GM23338 (cell line): ENCODE data around the gene IFITM1.

Experiments
- CREB1 ChIP-seq: fragments of 250-450 bp; sonication (Bioruptor Pico); IDR thresholded peaks from 2 replicates; pipeline ENCODE4 v1.5.0; 2020; ENCODE audit warnings: low read depth, mild to moderate bottlenecking, moderate library complexity
- CTCF ChIP-seq, 2 experiments: fragments of 200-600 bp in 1 of 2; sonication (generic) in 1 of 2; conservative IDR thresholded peaks; 2 replicates each; pipeline versions ENCODE4 v1.5.1 to v1.6.1; 2016 to 2017; ENCODE audit warnings: antibody characterized with exemption in 2 of 2, low read depth in 2 of 2, mild to moderate bottlenecking in 2 of 2, moderate library complexity in 1 of 2
- EZH2 ChIP-seq: fragments of 200-600 bp; sonication (generic); IDR thresholded peaks from one replicate; pipeline ENCODE4 v1.8.0; 2017; ENCODE audit warnings: antibody characterized with exemption, mild to moderate bottlenecking, low read depth; ENCODE audit not compliant: unreplicated experiment
- EZH2phosphoT487 ChIP-seq: fragments of 200-600 bp; sonication (generic); IDR thresholded peaks from one replicate; pipeline ENCODE4 v1.8.1; 2018; ENCODE audit warnings: antibody characterized with exemption; ENCODE audit not compliant: unreplicated experiment
- JUNB ChIP-seq: IDR thresholded peaks from one replicate; pipeline ENCODE4 v1.6.1; 2016; ENCODE audit warnings: antibody characterized with exemption; ENCODE audit not compliant: unreplicated experiment
- NANOG ChIP-seq: IDR thresholded peaks from 2 replicates; pipeline ENCODE4 v1.6.1; 2016; ENCODE audit warnings: antibody characterized with exemption, borderline replicate concordance
- POLR2AphosphoS5 ChIP-seq: IDR thresholded peaks from 2 replicates; pipeline ENCODE4 v1.6.1; 2016; ENCODE audit warnings: antibody characterized with exemption, low read depth
- STAT1 ChIP-seq: IDR thresholded peaks from one replicate; pipeline ENCODE4 v1.6.1; 2016; ENCODE audit warnings: antibody characterized with exemption; ENCODE audit not compliant: unreplicated experiment
- ZNF331 ChIP-seq: fragments of 250-450 bp; sonication (Bioruptor Pico); IDR thresholded peaks from 2 replicates; pipeline ENCODE4 v1.5.0; 2020; ENCODE audit warnings: low read depth, mild to moderate bottlenecking, moderate library complexity
- TF ChIP-seq, protein P1 (sequence below): IDR thresholded peaks from one replicate; pipeline ENCODE4 v1.6.1; 2018; ENCODE audit warnings: antibody characterized with exemption; ENCODE audit not compliant: unreplicated experiment
- TF ChIP-seq, protein P2 (sequence below): fragments of 250-450 bp; sonication (Bioruptor Pico); IDR thresholded peaks from 2 replicates; pipeline ENCODE4 v1.5.0; 2020; ENCODE audit warnings: mild to moderate bottlenecking, moderate library complexity

DNA sequence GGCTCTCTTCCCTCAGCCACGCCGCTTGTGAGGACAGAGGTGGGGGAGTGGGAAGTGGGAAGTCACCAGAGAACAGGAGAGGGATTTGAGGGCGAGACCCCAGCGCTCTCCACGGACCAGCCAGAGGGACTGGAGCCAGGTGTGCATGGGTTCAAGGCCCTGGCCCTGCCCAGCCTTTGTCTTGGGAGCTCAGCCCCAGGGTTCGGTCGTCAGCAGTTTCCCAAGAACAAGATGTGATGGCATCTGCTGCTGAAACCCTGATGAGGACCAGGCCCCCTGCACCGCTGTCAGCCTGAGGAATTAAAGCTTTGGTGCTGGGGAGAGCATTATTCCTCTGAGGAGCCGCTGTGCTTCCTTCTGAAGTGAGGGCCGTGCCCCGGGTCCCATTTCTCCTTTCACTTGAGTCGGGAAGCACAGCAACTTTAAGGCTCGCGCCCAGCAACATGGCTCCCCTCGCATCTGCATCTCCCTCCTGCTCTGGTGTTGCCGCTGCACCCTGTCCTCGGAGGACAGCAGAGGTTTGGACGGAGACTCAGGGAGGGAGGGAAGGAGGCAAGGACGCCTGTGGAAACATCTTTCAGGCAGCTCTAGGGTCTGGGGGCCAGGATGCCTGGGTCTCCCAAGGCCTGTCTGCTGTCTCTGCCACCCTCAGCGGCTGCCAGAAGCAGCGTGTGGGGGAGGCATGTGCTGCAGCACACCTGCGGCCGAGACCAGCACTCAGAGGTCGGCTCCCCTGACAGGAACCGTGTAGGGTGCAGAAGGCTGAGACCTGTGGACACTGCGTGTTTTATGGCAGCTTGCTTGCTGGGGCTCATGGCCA lies 18.3 kb upstream of the IFITM1 start:
- no peak for TF ChIP-seq CTCF (conservative IDR thresholded peaks at IDR 0.05; ENCODE audit: low read depth in 2 of 2)
- TF ChIP-seq POLR2AphosphoS5, result no peak
- TF ChIP-seq STAT1, result no peak
- no peak for TF ChIP-seq EZH2
- TF ChIP-seq, protein P1, sequence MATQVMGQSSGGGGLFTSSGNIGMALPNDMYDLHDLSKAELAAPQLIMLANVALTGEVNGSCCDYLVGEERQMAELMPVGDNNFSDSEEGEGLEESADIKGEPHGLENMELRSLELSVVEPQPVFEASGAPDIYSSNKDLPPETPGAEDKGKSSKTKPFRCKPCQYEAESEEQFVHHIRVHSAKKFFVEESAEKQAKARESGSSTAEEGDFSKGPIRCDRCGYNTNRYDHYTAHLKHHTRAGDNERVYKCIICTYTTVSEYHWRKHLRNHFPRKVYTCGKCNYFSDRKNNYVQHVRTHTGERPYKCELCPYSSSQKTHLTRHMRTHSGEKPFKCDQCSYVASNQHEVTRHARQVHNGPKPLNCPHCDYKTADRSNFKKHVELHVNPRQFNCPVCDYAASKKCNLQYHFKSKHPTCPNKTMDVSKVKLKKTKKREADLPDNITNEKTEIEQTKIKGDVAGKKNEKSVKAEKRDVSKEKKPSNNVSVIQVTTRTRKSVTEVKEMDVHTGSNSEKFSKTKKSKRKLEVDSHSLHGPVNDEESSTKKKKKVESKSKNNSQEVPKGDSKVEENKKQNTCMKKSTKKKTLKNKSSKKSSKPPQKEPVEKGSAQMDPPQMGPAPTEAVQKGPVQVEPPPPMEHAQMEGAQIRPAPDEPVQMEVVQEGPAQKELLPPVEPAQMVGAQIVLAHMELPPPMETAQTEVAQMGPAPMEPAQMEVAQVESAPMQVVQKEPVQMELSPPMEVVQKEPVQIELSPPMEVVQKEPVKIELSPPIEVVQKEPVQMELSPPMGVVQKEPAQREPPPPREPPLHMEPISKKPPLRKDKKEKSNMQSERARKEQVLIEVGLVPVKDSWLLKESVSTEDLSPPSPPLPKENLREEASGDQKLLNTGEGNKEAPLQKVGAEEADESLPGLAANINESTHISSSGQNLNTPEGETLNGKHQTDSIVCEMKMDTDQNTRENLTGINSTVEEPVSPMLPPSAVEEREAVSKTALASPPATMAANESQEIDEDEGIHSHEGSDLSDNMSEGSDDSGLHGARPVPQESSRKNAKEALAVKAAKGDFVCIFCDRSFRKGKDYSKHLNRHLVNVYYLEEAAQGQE, result no peak
- TF ChIP-seq, protein P2, sequence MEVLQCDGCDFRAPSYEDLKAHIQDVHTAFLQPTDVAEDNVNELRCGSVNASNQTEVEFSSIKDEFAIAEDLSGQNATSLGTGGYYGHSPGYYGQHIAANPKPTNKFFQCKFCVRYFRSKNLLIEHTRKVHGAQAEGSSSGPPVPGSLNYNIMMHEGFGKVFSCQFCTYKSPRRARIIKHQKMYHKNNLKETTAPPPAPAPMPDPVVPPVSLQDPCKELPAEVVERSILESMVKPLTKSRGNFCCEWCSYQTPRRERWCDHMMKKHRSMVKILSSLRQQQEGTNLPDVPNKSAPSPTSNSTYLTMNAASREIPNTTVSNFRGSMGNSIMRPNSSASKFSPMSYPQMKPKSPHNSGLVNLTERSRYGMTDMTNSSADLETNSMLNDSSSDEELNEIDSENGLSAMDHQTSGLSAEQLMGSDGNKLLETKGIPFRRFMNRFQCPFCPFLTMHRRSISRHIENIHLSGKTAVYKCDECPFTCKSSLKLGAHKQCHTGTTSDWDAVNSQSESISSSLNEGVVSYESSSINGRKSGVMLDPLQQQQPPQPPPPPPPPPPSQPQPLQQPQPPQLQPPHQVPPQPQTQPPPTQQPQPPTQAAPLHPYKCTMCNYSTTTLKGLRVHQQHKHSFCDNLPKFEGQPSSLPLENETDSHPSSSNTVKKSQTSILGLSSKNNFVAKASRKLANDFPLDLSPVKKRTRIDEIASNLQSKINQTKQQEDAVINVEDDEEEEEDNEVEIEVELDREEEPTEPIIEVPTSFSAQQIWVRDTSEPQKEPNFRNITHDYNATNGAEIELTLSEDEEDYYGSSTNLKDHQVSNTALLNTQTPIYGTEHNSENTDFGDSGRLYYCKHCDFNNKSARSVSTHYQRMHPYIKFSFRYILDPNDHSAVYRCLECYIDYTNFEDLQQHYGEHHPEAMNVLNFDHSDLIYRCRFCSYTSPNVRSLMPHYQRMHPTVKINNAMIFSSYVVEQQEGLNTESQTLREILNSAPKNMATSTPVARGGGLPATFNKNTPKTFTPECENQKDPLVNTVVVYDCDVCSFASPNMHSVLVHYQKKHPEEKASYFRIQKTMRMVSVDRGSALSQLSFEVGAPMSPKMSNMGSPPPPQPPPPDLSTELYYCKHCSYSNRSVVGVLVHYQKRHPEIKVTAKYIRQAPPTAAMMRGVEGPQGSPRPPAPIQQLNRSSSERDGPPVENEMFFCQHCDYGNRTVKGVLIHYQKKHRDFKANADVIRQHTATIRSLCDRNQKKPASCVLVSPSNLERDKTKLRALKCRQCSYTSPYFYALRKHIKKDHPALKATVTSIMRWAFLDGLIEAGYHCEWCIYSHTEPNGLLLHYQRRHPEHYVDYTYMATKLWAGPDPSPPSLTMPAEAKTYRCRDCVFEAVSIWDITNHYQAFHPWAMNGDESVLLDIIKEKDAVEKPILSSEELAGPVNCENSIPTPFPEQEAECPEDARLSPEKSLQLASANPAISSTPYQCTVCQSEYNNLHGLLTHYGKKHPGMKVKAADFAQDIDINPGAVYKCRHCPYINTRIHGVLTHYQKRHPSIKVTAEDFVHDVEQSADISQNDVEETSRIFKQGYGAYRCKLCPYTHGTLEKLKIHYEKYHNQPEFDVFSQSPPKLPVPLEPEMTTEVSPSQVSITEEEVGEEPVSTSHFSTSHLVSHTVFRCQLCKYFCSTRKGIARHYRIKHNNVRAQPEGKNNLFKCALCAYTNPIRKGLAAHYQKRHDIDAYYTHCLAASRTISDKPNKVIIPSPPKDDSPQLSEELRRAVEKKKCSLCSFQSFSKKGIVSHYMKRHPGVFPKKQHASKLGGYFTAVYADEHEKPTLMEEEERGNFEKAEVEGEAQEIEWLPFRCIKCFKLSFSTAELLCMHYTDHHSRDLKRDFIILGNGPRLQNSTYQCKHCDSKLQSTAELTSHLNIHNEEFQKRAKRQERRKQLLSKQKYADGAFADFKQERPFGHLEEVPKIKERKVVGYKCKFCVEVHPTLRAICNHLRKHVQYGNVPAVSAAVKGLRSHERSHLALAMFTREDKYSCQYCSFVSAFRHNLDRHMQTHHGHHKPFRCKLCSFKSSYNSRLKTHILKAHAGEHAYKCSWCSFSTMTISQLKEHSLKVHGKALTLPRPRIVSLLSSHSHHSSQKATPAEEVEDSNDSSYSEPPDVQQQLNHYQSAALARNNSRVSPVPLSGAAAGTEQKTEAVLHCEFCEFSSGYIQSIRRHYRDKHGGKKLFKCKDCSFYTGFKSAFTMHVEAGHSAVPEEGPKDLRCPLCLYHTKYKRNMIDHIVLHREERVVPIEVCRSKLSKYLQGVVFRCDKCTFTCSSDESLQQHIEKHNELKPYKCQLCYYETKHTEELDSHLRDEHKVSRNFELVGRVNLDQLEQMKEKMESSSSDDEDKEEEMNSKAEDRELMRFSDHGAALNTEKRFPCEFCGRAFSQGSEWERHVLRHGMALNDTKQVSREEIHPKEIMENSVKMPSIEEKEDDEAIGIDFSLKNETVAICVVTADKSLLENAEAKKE, result no peak
- no peak for TF ChIP-seq NANOG
- no peak for TF ChIP-seq EZH2phosphoT487
- TF ChIP-seq CREB1 (CRISPR knock-in tag), result no peak
- TF ChIP-seq JUNB, result no peak
- no peak for TF ChIP-seq ZNF331 (CRISPR knock-in tag)
